Renal pelvis (tissue), 4 donors: ENCODE results near the gene MAML3. TPM values are rescaled to one million over a fixed set of nuclear protein-coding genes. Genes with fewer than 3 reads are reported as not detected.
A peak's percentile ranks its signal among the peaks of the same experiment; 100 is the strongest.
"Not testable (repeated sequence)": the region's sequence is repeated elsewhere in the genome, so short reads cannot be mapped to it uniquely, and the experiment has no call there.

Source experiments
- DNase-seq: peaks from one replicate; pipeline ENCODE4 v3.0.0-alpha.2; 2013
- polyA plus RNA-seq, 3 donors: library from polyadenylated mRNA; unstranded; fragments of 120-200 nt; gene quantifications; one replicate each; pipeline ENCODE4 v1.2.1, GENCODE V29; 2013; ENCODE audit not compliant: insufficient read length in 3 of 3

Gene MAML3
- polyA plus RNA-seq, 3 donors = 17.5 to 20.3 (median 17.6) TPM

GRCh38 chr4:139962130-139962684, 191.8 kb downstream of the MAML3 start:
- DNase-seq = no peak

GRCh38 chr4:139961344-139961946, 192.5 kb downstream of the MAML3 start:
- DNase-seq = no peak

- DNase-seq = no peak
Measured at GRCh38 chr4:139959396-139959795, 194.6 kb downstream of the MAML3 start.

GRCh38 chr4:139958739-139959098, 195.3 kb downstream of the MAML3 start:
- DNase-seq = no peak

GRCh38 chr4:139957986-139958738, 195.8 kb downstream of the MAML3 start:
- no peak for DNase-seq

GRCh38 chr4:139957065-139957464, 196.9 kb downstream of the MAML3 start:
- DNase-seq = no peak

- no peak for DNase-seq
Measured at GRCh38 chr4:139956507-139957017, 197.4 kb downstream of the MAML3 start.

- no peak for DNase-seq
Measured at GRCh38 chr4:139955600-139955999, 198.4 kb downstream of the MAML3 start.

- DNase-seq = no peak
Measured at GRCh38 chr4:139954512-139954911, 199.5 kb downstream of the MAML3 start.

GRCh38 chr4:139951021-139951420, 203.0 kb downstream of the MAML3 start:
- DNase-seq = no peak

- DNase-seq = no peak
Measured at GRCh38 chr4:139950568-139950967, 203.4 kb downstream of the MAML3 start.

- not testable (repeated sequence) for DNase-seq
Measured at GRCh38 chr4:139944916-139945315, 209.1 kb downstream of the MAML3 start.

GRCh38 chr4:139943277-139943676, 210.7 kb downstream of the MAML3 start:
- DNase-seq = peak; percentile 27

GRCh38 chr4:139942241-139942640, 211.7 kb downstream of the MAML3 start:
- DNase-seq = peak; percentile 36

- DNase-seq = no peak
Measured at GRCh38 chr4:139940600-139940999, 213.4 kb downstream of the MAML3 start.

GRCh38 chr4:139938414-139938813, 215.6 kb downstream of the MAML3 start:
- DNase-seq = no peak

- DNase-seq = no peak
Measured at GRCh38 chr4:139935911-139936310, 218.1 kb downstream of the MAML3 start.

- no peak for DNase-seq
Measured at GRCh38 chr4:139934708-139935195, 219.2 kb downstream of the MAML3 start.

GRCh38 chr4:139934057-139934707, 219.8 kb downstream of the MAML3 start:
- peak; percentile 52 for DNase-seq

GRCh38 chr4:139933541-139933940, 220.4 kb downstream of the MAML3 start:
- DNase-seq = peak; percentile 69

GRCh38 chr4:139933104-139933503, 220.9 kb downstream of the MAML3 start:
- DNase-seq = no peak

GRCh38 chr4:139924782-139925181, 229.2 kb downstream of the MAML3 start:
- DNase-seq = no peak
